IMR-90 (cell line): Measurements from ENCODE around the gene FGD3. TPM values are rescaled to one million over a fixed set of nuclear protein-coding genes. Genes with fewer than 3 reads are reported as not detected.

Source experiments
- ATAC-seq: fragments of 200-7000 bp; cut with Tn5 transposase; 2 replicates; pipeline ENCODE4 v1.9.1; 2020; ENCODE audit warnings: low read depth, mild to moderate bottlenecking, moderate library complexity
- BruUV-seq: library from RNA; stranded (reverse); fragments of 400-500 nt; replicated peaks from 2 replicates; lab custom pipeline; 2021; lab: Mats Ljungman, UMichigan
- CTCF ChIA-PET: fragments of 300-600 bp; formaldehyde crosslinking; extraction: SDS; loops from one replicate; lab custom pipeline; 2021; ENCODE audit warnings: antibody characterized with exemption; lab: Yijun Ruan, JAX
- POLR2A ChIA-PET: fragments of 300-600 bp; sonication (Branson Sonifier 250); formaldehyde crosslinking; loops from one replicate; lab custom pipeline; 2022; ENCODE audit warnings: antibody characterized with exemption; ENCODE audit not compliant: unreplicated experiment; lab: Charles Lee
- DNase-seq: peaks from one replicate; pipeline ENCODE4 v3.0.0; 2013
- H2AFZ ChIP-seq: replicated peaks from 2 replicates; pipeline ENCODE3; 2013; ENCODE audit warnings: low read length, mild to moderate bottlenecking; ENCODE audit not compliant: poor library complexity
- H2AK5ac ChIP-seq: 2 replicates; pipeline ENCODE4 v1.6.1; 2013; ENCODE audit warnings: low read depth, low read length, inconsistent platforms
- H2AK9ac ChIP-seq: replicated peaks from 2 replicates; pipeline ENCODE3; 2013; ENCODE audit warnings: mild to moderate bottlenecking, low read depth, low read length, moderate library complexity; ENCODE audit not compliant: poor library complexity
- H2BK120ac ChIP-seq: 2 replicates; pipeline ENCODE4 v1.6.1; 2013; ENCODE audit warnings: low read depth, low read length, inconsistent platforms
- H2BK15ac ChIP-seq: 3 replicates; pipeline ENCODE4 v1.6.1; 2013; ENCODE audit warnings: low read depth, low read length, inconsistent platforms
- H2BK20ac ChIP-seq: 2 replicates; pipeline ENCODE4 v1.6.1; 2013; ENCODE audit warnings: low read depth, mild to moderate bottlenecking, inconsistent platforms, low read length, moderate library complexity
- H2BK5ac ChIP-seq: 2 replicates; pipeline ENCODE4 v1.6.1; 2013; ENCODE audit warnings: mild to moderate bottlenecking, low read depth, low read length, inconsistent platforms; ENCODE audit not compliant: poor library complexity, severe bottlenecking
- H3K14ac ChIP-seq: replicated peaks from 2 replicates; pipeline ENCODE4 v1.6.1; 2013; ENCODE audit warnings: low read depth, low read length, inconsistent platforms
- H3K18ac ChIP-seq: 2 replicates; pipeline ENCODE4 v1.6.1; 2013; ENCODE audit warnings: low read depth, low read length, control low read depth
- H3K23ac ChIP-seq: 2 replicates; pipeline ENCODE4 v1.6.1; 2013; ENCODE audit warnings: low read depth, low read length, inconsistent platforms
- H3K27ac ChIP-seq: 2 replicates; pipeline ENCODE4 v1.5.1; 2013; ENCODE audit warnings: mild to moderate bottlenecking, control low read depth, low read length; ENCODE audit not compliant: insufficient read depth
- H3K27me3 ChIP-seq: 2 replicates; pipeline ENCODE4 v1.6.1; 2013; ENCODE audit warnings: low read length; ENCODE audit not compliant: control insufficient read depth, insufficient read depth
- H3K36me3 ChIP-seq: 2 replicates; pipeline ENCODE4 v1.6.1; 2013; ENCODE audit warnings: low read length, mixed read lengths; ENCODE audit not compliant: control insufficient read depth, insufficient read depth
- H3K4ac ChIP-seq: 2 replicates; pipeline ENCODE4 v1.6.1; 2013; ENCODE audit warnings: low read depth, low read length, inconsistent platforms
- H3K4me1 ChIP-seq: 2 replicates; pipeline ENCODE4 v1.6.1; 2013; ENCODE audit warnings: low read length, mixed read lengths; ENCODE audit not compliant: control insufficient read depth, insufficient read depth
- H3K4me2 ChIP-seq: 2 replicates; pipeline ENCODE4 v1.6.1; 2013; ENCODE audit warnings: low read depth, mild to moderate bottlenecking, control low read depth, low read length, moderate library complexity
- H3K4me3 ChIP-seq: 2 replicates; pipeline ENCODE4 v1.5.1; 2013; ENCODE audit warnings: low read depth, mild to moderate bottlenecking, control low read depth, low read length, moderate library complexity; ENCODE audit not compliant: insufficient read depth
- H3K56ac ChIP-seq: 2 replicates; pipeline ENCODE4 v1.6.1; 2013; ENCODE audit warnings: low read length, inconsistent platforms; ENCODE audit not compliant: insufficient read depth; ENCODE audit errors: extremely low read depth
- H3K79me1 ChIP-seq, 2 experiments: 2 replicates each; pipeline ENCODE4 v1.6.1; 2013; ENCODE audit warnings: low read length in 2 of 2, inconsistent platforms in 1 of 2, low read depth in 1 of 2
- H3K9ac ChIP-seq: 2 replicates; pipeline ENCODE4 v1.6.1; 2013; ENCODE audit warnings: low read depth, low read length, control low read depth
- H3K9me1 ChIP-seq: 2 replicates; pipeline ENCODE4 v1.6.1; 2013; ENCODE audit warnings: low read length, inconsistent platforms; ENCODE audit not compliant: insufficient read depth
- H3K9me3 ChIP-seq: 2 replicates; pipeline ENCODE4 v1.6.1; 2013; ENCODE audit warnings: low read length; ENCODE audit not compliant: control insufficient read depth, insufficient read depth
- H4K20me1 ChIP-seq: 2 replicates; pipeline ENCODE4 v1.6.1; 2013; ENCODE audit warnings: low read length, inconsistent platforms; ENCODE audit not compliant: insufficient read depth
- H4K5ac ChIP-seq: 2 replicates; pipeline ENCODE4 v1.6.1; 2013; ENCODE audit warnings: mild to moderate bottlenecking, low read depth, low read length, control low read depth
- H4K8ac ChIP-seq, 2 experiments: 2 replicates each; pipeline ENCODE4 v1.6.1; 2013; ENCODE audit warnings: low read depth in 2 of 2, low read length in 2 of 2, control low read depth in 1 of 2, inconsistent platforms in 1 of 2
- H4K91ac ChIP-seq: 2 replicates; pipeline ENCODE4 v1.6.1; 2013; ENCODE audit warnings: low read depth, low read length, inconsistent platforms; ENCODE audit not compliant: insufficient read depth
- BHLHE40 ChIP-seq: fragments of 150-350 bp; IDR thresholded peaks from 2 replicates; pipeline ENCODE4 v1.6.1; 2016; ENCODE audit warnings: mild to moderate bottlenecking, low read depth, low read length
- CEBPB ChIP-seq: IDR thresholded peaks from 2 replicates; pipeline ENCODE4 v1.6.1; 2012; ENCODE audit warnings: low read depth, low read length, improper control_type of control experiment
- CHD1 ChIP-seq: IDR thresholded peaks from 2 replicates; pipeline ENCODE4 v1.6.1; 2012; ENCODE audit warnings: low read depth, low read length, improper control_type of control experiment
- FOS ChIP-seq: fragments of 150-350 bp; IDR thresholded peaks from 2 replicates; pipeline ENCODE4 v1.6.1; 2016; ENCODE audit warnings: low read depth, low read length
- MAFK ChIP-seq: IDR thresholded peaks from 2 replicates; pipeline ENCODE4 v1.6.1; 2012; ENCODE audit warnings: low read depth, low read length, improper control_type of control experiment
- MAZ ChIP-seq: IDR thresholded peaks from 2 replicates; pipeline ENCODE4 v1.6.1; 2012; ENCODE audit warnings: low read depth, mild to moderate bottlenecking, low read length, improper control_type of control experiment, moderate library complexity, borderline replicate concordance
- MXI1 ChIP-seq: IDR thresholded peaks from 2 replicates; pipeline ENCODE4 v1.6.1; 2012; ENCODE audit warnings: low read depth, mild to moderate bottlenecking, low read length, moderate library complexity, borderline replicate concordance
- NFE2L2 ChIP-seq: fragments of 150-350 bp; IDR thresholded peaks from 2 replicates; pipeline ENCODE4 v1.6.1; 2016; ENCODE audit warnings: low read depth, mild to moderate bottlenecking, low read length
- POLR2A ChIP-seq: IDR thresholded peaks from 2 replicates; pipeline ENCODE4 v1.6.1; 2012; ENCODE audit warnings: mild to moderate bottlenecking, low read depth, low read length
- RAD21 ChIP-seq: IDR thresholded peaks from 2 replicates; pipeline ENCODE4 v1.6.1; 2012; ENCODE audit warnings: low read length, improper control_type of control experiment
- RCOR1 ChIP-seq: IDR thresholded peaks from 2 replicates; pipeline ENCODE4 v1.6.1; 2012; ENCODE audit warnings: mild to moderate bottlenecking, low read length, improper control_type of control experiment; ENCODE audit not compliant: insufficient replicate concordance
- RFX5 ChIP-seq: IDR thresholded peaks from 2 replicates; pipeline ENCODE4 v1.8.0; 2012; ENCODE audit warnings: low read depth, mild to moderate bottlenecking, low read length, moderate library complexity
- WGBS, 2 experiments: methylation state at CpG; one replicate each; pipeline versions ENCODE4 v1.1.5 to v1.1.7; 2013; ENCODE audit warnings: missing lambda C conversion rate in 2 of 2; ENCODE audit not compliant: insufficient read length in 1 of 2; ENCODE audit errors: extremely low coverage in 2 of 2; 5-methylcytosine and 5-hydroxymethylcytosine counted together
- dilution Hi-C: fragments of 300-500 bp; cut with HindIII; formaldehyde crosslinking; loops from one replicate; pipeline ENCODE4 v1.14.3; 2018; ENCODE audit warnings: low sequenced_read_pairs; ENCODE audit not compliant: unreplicated experiment
- in situ Hi-C: fragments of 300-500 bp; cut with MboI; formaldehyde crosslinking; loops from 3 replicates; pipeline ENCODE4 v1.14.3; 2019; ENCODE audit warnings: low sequenced_read_pairs, inconsistent platforms, mixed read lengths
- intact Hi-C: fragments of 100-400 bp; cut with micrococcal nuclease; formaldehyde crosslinking; loops from 2 replicates; pipeline ENCODE4 v1.10.0; 2022
- polyA plus RNA-seq, 3 experiments: library from polyadenylated mRNA; depleted of rRNA; stranded (reverse); fragments of >200 nt; gene quantifications; 2 replicates each; pipeline ENCODE4 v1.2.3, GENCODE V29; 2012; ENCODE audit warnings: low replicate concordance in 1 of 3
- total RNA-seq: library from RNA; depleted of rRNA; stranded (reverse); fragments of >200 nt; gene quantifications from 2 replicates; pipeline ENCODE4 v1.2.3, GENCODE V29; 2012
- TF ChIP-seq, protein P1 (sequence below): fragments of 150-350 bp; IDR thresholded peaks from 2 replicates; pipeline ENCODE4 v1.6.1; 2017; ENCODE audit warnings: mild to moderate bottlenecking, antibody characterized with exemption, low read length, low read depth
- TF ChIP-seq, protein P2 (sequence below): fragments of 150-350 bp; IDR thresholded peaks from 2 replicates; pipeline ENCODE4 v1.6.1; 2016; ENCODE audit warnings: low read depth, mild to moderate bottlenecking, low read length, moderate library complexity, borderline replicate concordance
- TF ChIP-seq, protein P3 (sequence below): conservative IDR thresholded peaks from 2 replicates; pipeline ENCODE4 v1.5.1; 2012; ENCODE audit warnings: mild to moderate bottlenecking, low read depth, low read length, improper control_type of control experiment

The FGD3 gene
- total and polyA plus RNA-seq, 2 of the 4 experiments (the other 2 are of a cell fraction), result not detected

GRCh38 chr9:93066978-93067603, 119.8 kb downstream of the FGD3 start:
- Histone ChIP-seq H4K8ac (no peak overlapping the region), H3K27me3 (peaks cover 4% of the 10 kb centered on the region; the same call in 1 of the 2 replicates), H2BK5ac (no peak overlapping the region), H3K18ac (no peak overlapping the region), H4K5ac (no peak overlapping the region), H4K91ac (no peak overlapping the region), H3K27ac (no peak overlapping the region), H3K23ac (no peak overlapping the region), H3K4me1 (peaks cover under 1% of the 10 kb centered on the region; the same call in 1 of the 2 replicates), H3K9ac (no peak overlapping the region), H3K9me1 (no peaks in the 10 kb centered on the region), H3K4ac (no peak overlapping the region), H2BK120ac (no peak overlapping the region), H3K4me2 (no peak overlapping the region), H2AFZ (no peak overlapping the region), H3K4me3 (no peak overlapping the region), H3K9me3 (no peaks in the 10 kb centered on the region), H3K36me3 (no peaks in the 10 kb centered on the region), H2BK15ac (no peak overlapping the region), H2AK9ac (no peak overlapping the region), H3K79me1 (no peaks in the 10 kb centered on the region), H3K14ac (no peak overlapping the region), H2BK20ac (no peak overlapping the region), H3K56ac (no peak overlapping the region), H4K20me1 (no peaks in the 10 kb centered on the region), H2AK5ac (no peak overlapping the region)
- ATAC-seq, result no peak
- dilution Hi-C loops, result no loop called here
- 60% methylated on average over 1 of the region's 3 CpGs; no CpG with 5 or more reads in 1 of the 2 experiments for WGBS, 2 experiments
- in situ Hi-C loops, result no loop called here
- CTCF ChIA-PET, result no interaction called here
- DNase-seq, result no peak
- intact Hi-C loops, result no loop called here
- POLR2A ChIA-PET, result no interaction called here
- TF ChIP-seq MXI1, result no peak
- no peak for TF ChIP-seq POLR2A
- TF ChIP-seq MAFK, result no peak
- no peak for TF ChIP-seq BHLHE40
- no peak for TF ChIP-seq NFE2L2
- no peak for TF ChIP-seq FOS
- no peak for TF ChIP-seq RCOR1
- no peak for TF ChIP-seq CEBPB
- TF ChIP-seq, protein P1, sequence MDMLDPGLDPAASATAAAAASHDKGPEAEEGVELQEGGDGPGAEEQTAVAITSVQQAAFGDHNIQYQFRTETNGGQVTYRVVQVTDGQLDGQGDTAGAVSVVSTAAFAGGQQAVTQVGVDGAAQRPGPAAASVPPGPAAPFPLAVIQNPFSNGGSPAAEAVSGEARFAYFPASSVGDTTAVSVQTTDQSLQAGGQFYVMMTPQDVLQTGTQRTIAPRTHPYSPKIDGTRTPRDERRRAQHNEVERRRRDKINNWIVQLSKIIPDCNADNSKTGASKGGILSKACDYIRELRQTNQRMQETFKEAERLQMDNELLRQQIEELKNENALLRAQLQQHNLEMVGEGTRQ, result no peak
- TF ChIP-seq RAD21, result no peak
- TF ChIP-seq, protein P2, sequence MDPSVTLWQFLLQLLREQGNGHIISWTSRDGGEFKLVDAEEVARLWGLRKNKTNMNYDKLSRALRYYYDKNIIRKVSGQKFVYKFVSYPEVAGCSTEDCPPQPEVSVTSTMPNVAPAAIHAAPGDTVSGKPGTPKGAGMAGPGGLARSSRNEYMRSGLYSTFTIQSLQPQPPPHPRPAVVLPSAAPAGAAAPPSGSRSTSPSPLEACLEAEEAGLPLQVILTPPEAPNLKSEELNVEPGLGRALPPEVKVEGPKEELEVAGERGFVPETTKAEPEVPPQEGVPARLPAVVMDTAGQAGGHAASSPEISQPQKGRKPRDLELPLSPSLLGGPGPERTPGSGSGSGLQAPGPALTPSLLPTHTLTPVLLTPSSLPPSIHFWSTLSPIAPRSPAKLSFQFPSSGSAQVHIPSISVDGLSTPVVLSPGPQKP, result no peak
- no peak for TF ChIP-seq CHD1
- TF ChIP-seq, protein P3, sequence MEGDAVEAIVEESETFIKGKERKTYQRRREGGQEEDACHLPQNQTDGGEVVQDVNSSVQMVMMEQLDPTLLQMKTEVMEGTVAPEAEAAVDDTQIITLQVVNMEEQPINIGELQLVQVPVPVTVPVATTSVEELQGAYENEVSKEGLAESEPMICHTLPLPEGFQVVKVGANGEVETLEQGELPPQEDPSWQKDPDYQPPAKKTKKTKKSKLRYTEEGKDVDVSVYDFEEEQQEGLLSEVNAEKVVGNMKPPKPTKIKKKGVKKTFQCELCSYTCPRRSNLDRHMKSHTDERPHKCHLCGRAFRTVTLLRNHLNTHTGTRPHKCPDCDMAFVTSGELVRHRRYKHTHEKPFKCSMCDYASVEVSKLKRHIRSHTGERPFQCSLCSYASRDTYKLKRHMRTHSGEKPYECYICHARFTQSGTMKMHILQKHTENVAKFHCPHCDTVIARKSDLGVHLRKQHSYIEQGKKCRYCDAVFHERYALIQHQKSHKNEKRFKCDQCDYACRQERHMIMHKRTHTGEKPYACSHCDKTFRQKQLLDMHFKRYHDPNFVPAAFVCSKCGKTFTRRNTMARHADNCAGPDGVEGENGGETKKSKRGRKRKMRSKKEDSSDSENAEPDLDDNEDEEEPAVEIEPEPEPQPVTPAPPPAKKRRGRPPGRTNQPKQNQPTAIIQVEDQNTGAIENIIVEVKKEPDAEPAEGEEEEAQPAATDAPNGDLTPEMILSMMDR, result no peak
- TF ChIP-seq RFX5, result no peak
- no peak for TF ChIP-seq MAZ
- BruUV-seq, result no TSS peak
